ENCODE measurements around the gene IQGAP3.

The IQGAP3 gene

GRCh38 chr1:156508955-156509234 is 63.5 kb downstream of the IQGAP3 start:
- H3K27ac ChIP-seq (ENCODE audit: low read length) = no peak overlapping the region
- no peak overlapping the region for H2AFZ ChIP-seq (ENCODE audit: low read length)
- no peaks in the 10 kb centered on the region for H3K27me3 ChIP-seq (replicated peaks; ENCODE audit: insufficient read depth, low read length)
- no peaks in the 10 kb centered on the region for H3K9me3 ChIP-seq (replicated peaks; ENCODE audit: insufficient read depth, low read length)
- no peaks in the 10 kb centered on the region for H4K20me1 ChIP-seq (ENCODE audit: insufficient read depth, low read length)
- no peaks in the 10 kb centered on the region for H3K79me2 ChIP-seq (ENCODE audit: low read length)
- peaks cover 28% of the 10 kb centered on the region for H3K4me1 ChIP-seq (ENCODE audit: low read length)
- H3K9me2 ChIP-seq (replicated peaks; ENCODE audit: insufficient read depth, low read length) = no peaks in the 10 kb centered on the region
- no peak overlapping the region for H3K9ac ChIP-seq (ENCODE audit: low read length)
- TF ChIP-seq CTCF (IDR thresholded peaks at IDR 0.05; ENCODE audit: low read length) (no peak), EZH2phosphoT487 (IDR thresholded peaks at IDR 0.05; ENCODE audit: low read length) (no peak), EZH2 (optimal IDR thresholded peaks at IDR 0.05; ENCODE audit: low read depth, low read length) (no peak)
- no peak overlapping the region for H3K4me3 ChIP-seq (ENCODE audit: low read length)
- peak; percentile 4 for DNase-seq
- H3K36me3 ChIP-seq (replicated peaks; ENCODE audit: insufficient read depth, low read length) = no peaks in the 10 kb centered on the region
- no peak overlapping the region for H3K4me2 ChIP-seq (ENCODE audit: low read depth, low read length)
- peaks cover 15% of the 10 kb centered on the region for H3F3A ChIP-seq (ENCODE audit: insufficient read depth, low read length)

GRCh38 chr1:156508205-156508954 is 64.0 kb downstream of the IQGAP3 start:
- Histone ChIP-seq H3K27ac (ENCODE audit: low read length) (no peak overlapping the region), H3K9ac (ENCODE audit: low read length) (no peak overlapping the region), H3K4me1 (ENCODE audit: low read length) (peaks cover 33% of the 10 kb centered on the region), H2AFZ (ENCODE audit: low read length) (peak overlapping the region; percentile 0; the same call in 1 of the 2 replicates), H3K36me3 (replicated peaks; ENCODE audit: insufficient read depth, low read length) (no peaks in the 10 kb centered on the region), H3K79me2 (ENCODE audit: low read length) (no peaks in the 10 kb centered on the region), H3F3A (ENCODE audit: insufficient read depth, low read length) (peaks cover 19% of the 10 kb centered on the region), H3K9me3 (replicated peaks; ENCODE audit: insufficient read depth, low read length) (no peaks in the 10 kb centered on the region), H3K4me2 (ENCODE audit: low read depth, low read length) (peak overlapping the region; percentile 0; the same call in 1 of the 2 replicates), H3K4me3 (ENCODE audit: low read length) (no peak overlapping the region), H3K9me2 (replicated peaks; ENCODE audit: insufficient read depth, low read length) (no peaks in the 10 kb centered on the region), H3K27me3 (replicated peaks; ENCODE audit: insufficient read depth, low read length) (no peaks in the 10 kb centered on the region), H4K20me1 (ENCODE audit: insufficient read depth, low read length) (no peaks in the 10 kb centered on the region)
- peak; percentile 11 for DNase-seq
- TF ChIP-seq CTCF (IDR thresholded peaks at IDR 0.05; ENCODE audit: low read length) (no peak), EZH2 (optimal IDR thresholded peaks at IDR 0.05; ENCODE audit: low read depth, low read length) (no peak), EZH2phosphoT487 (IDR thresholded peaks at IDR 0.05; ENCODE audit: low read length) (no peak)

- no peaks in the 10 kb centered on the region for H3K36me3 ChIP-seq (replicated peaks; ENCODE audit: insufficient read depth, low read length)
- peaks cover 19% of the 10 kb centered on the region for H3F3A ChIP-seq (ENCODE audit: insufficient read depth, low read length)
- no peak overlapping the region for H3K27ac ChIP-seq (ENCODE audit: low read length)
- no peaks in the 10 kb centered on the region for H3K27me3 ChIP-seq (replicated peaks; ENCODE audit: insufficient read depth, low read length)
- no peaks in the 10 kb centered on the region for H4K20me1 ChIP-seq (ENCODE audit: insufficient read depth, low read length)
- no peak overlapping the region for H2AFZ ChIP-seq (ENCODE audit: low read length)
- H3K4me2 ChIP-seq (ENCODE audit: low read depth, low read length) = no peak overlapping the region
- no peak overlapping the region for H3K4me3 ChIP-seq (ENCODE audit: low read length)
- peaks cover 52% of the 10 kb centered on the region for H3K4me1 ChIP-seq (ENCODE audit: low read length)
- DNase-seq = no peak
- H3K9me2 ChIP-seq (replicated peaks; ENCODE audit: insufficient read depth, low read length) = no peaks in the 10 kb centered on the region
- H3K79me2 ChIP-seq (ENCODE audit: low read length) = peaks cover 6% of the 10 kb centered on the region
- H3K9ac ChIP-seq (ENCODE audit: low read length) = no peak overlapping the region
- H3K9me3 ChIP-seq (replicated peaks; ENCODE audit: insufficient read depth, low read length) = no peaks in the 10 kb centered on the region
- no peak for TF ChIP-seq CTCF (IDR thresholded peaks at IDR 0.05; ENCODE audit: low read length)
- TF ChIP-seq EZH2phosphoT487 (IDR thresholded peaks at IDR 0.05; ENCODE audit: low read length) = no peak
- TF ChIP-seq EZH2 (optimal IDR thresholded peaks at IDR 0.05; ENCODE audit: low read depth, low read length) = no peak
Observed at GRCh38 chr1:156506450-156506849, 65.9 kb downstream of the IQGAP3 start.
